Colonic mucosa (tissue), 4 donors: ENCODE measurements around the gene CGB3. TPM values are rescaled to one million over a fixed set of nuclear protein-coding genes. Genes with fewer than 3 reads are reported as not detected.
"Not testable (repeated sequence)": the region's sequence is repeated elsewhere in the genome, so short reads cannot be mapped to it uniquely, and the experiment has no call there.

Experiments used
- DNase-seq: peaks from one replicate; pipeline ENCODE4 v3.0.0-alpha.2; 2020
- H3K27ac ChIP-seq: fragments of 200-600 bp; one replicate; pipeline ENCODE4 v1.8.0; 2021
- H3K27me3 ChIP-seq: fragments of 200-600 bp; one replicate; pipeline ENCODE4 v1.8.0; 2021
- H3K36me3 ChIP-seq: fragments of 200-600 bp; one replicate; pipeline ENCODE4 v1.8.0; 2021
- H3K4me1 ChIP-seq: fragments of 200-600 bp; one replicate; pipeline ENCODE4 v1.8.0; 2021; ENCODE audit warnings: mild to moderate bottlenecking
- H3K4me3 ChIP-seq: fragments of 200-600 bp; one replicate; pipeline ENCODE4 v1.8.0; 2021
- H3K9ac ChIP-seq, 2 donors: one replicate each; pipeline ENCODE4 v1.7.0; 2013; ENCODE audit warnings: control low read depth in 2 of 2, low read depth in 2 of 2, low read length in 2 of 2
- H3K9me3 ChIP-seq: fragments of 200-600 bp; one replicate; pipeline ENCODE4 v1.8.0; 2021
- CTCF ChIP-seq: fragments of 200-600 bp; IDR thresholded peaks from one replicate; pipeline ENCODE4 v1.8.0; 2022; ENCODE audit warnings: antibody characterized with exemption, mild to moderate bottlenecking
- intact Hi-C: fragments of 100-400 bp; cut with DNase I; formaldehyde crosslinking; loops from one replicate; pipeline ENCODE4 v1.14.1; 2022
- total RNA-seq, 2 donors: library from RNA; stranded (reverse); fragmentation: NEBNext Ultra II Directional in 1 of 2; extraction: Animal tissue kit (Norgen Biotek cat#: 25700) in 1 of 2; gene quantifications; one replicate each; pipeline ENCODE4 v1.2.1, GENCODE V29; 2021
- donor health status: healthy.
- donor health status: DM: no; HTN: no; CAD: no.
- donor health status: DM: no; HTN: no; CAD: no.

The CGB3 gene
- total RNA-seq, 2 donors from 2014 or later = not detected

GRCh38 chr19:49042177-49042576 lies 18.0 kb upstream of the CGB3 start:
- no peaks in the 10 kb centered on the region for H3K9me3 ChIP-seq
- H3K27me3 ChIP-seq = no peaks in the 10 kb centered on the region
- H3K4me1 ChIP-seq = no peaks in the 10 kb centered on the region
- intact Hi-C loops = no loop called here
- DNase-seq = no peak
- no peak overlapping the region for H3K4me3 ChIP-seq
- H3K36me3 ChIP-seq = no peaks in the 10 kb centered on the region
- no peak for TF ChIP-seq CTCF
- no peak overlapping the region for H3K9ac ChIP-seq
- no peak overlapping the region for H3K27ac ChIP-seq

GRCh38 chr19:49039736-49040135 lies 15.6 kb upstream of the CGB3 start:
- H3K9me3 ChIP-seq, H3K27me3 ChIP-seq, H3K36me3 ChIP-seq, intact Hi-C loops, H3K4me1 ChIP-seq, DNase-seq, H3K9ac ChIP-seq, H3K27ac ChIP-seq, H3K4me3 ChIP-seq: not testable (repeated sequence)

- H3K27ac ChIP-seq, DNase-seq, H3K36me3 ChIP-seq, H3K9ac ChIP-seq, H3K9me3 ChIP-seq, H3K4me3 ChIP-seq, intact Hi-C loops, H3K4me1 ChIP-seq, H3K27me3 ChIP-seq: not testable (repeated sequence)
Observed at GRCh38 chr19:49038557-49039276, 14.6 kb upstream of the CGB3 start.

GRCh38 chr19:49038111-49038510 lies 14.0 kb upstream of the CGB3 start:
- H3K9me3 ChIP-seq, H3K27me3 ChIP-seq, H3K4me1 ChIP-seq, intact Hi-C loops, H3K36me3 ChIP-seq, H3K4me3 ChIP-seq, H3K27ac ChIP-seq, DNase-seq, H3K9ac ChIP-seq: not testable (repeated sequence)

GRCh38 chr19:49036815-49037214 lies 12.7 kb upstream of the CGB3 start, which contains the start of gene CGB1:
TSS of gene CGB1 (minus strand) at chr19:49036895. CDS start at chr19:49036711, 184 bp downstream.
- H3K36me3 ChIP-seq, H3K9ac ChIP-seq, intact Hi-C loops, H3K27me3 ChIP-seq, H3K4me1 ChIP-seq, H3K4me3 ChIP-seq, H3K9me3 ChIP-seq, H3K27ac ChIP-seq: not testable (repeated sequence)
- peak; percentile 26 for DNase-seq

- H3K4me3 ChIP-seq, H3K9me3 ChIP-seq, H3K4me1 ChIP-seq, intact Hi-C loops, H3K27ac ChIP-seq, H3K36me3 ChIP-seq, H3K9ac ChIP-seq, H3K27me3 ChIP-seq: not testable (repeated sequence)
- DNase-seq = peak; percentile 27
Observed at GRCh38 chr19:49031642-49032301, 7.6 kb upstream of the CGB3 start, which contains the start of gene CGB2. TSS of gene CGB2 (plus strand) at chr19:49031890. CDS start at chr19:49032096, 206 bp downstream.

GRCh38 chr19:49030323-49030722 lies 6.2 kb upstream of the CGB3 start:
- H3K9ac ChIP-seq, DNase-seq, intact Hi-C loops, H3K4me3 ChIP-seq, H3K4me1 ChIP-seq, H3K27me3 ChIP-seq, H3K36me3 ChIP-seq, H3K27ac ChIP-seq, H3K9me3 ChIP-seq: not testable (repeated sequence)

- not testable (repeated sequence) for H3K4me3 ChIP-seq
Observed at GRCh38 chr19:49029749-49030148, 5.6 kb upstream of the CGB3 start.

GRCh38 chr19:49028686-49029085 lies 4.6 kb upstream of the CGB3 start:
- H3K9ac ChIP-seq, DNase-seq, H3K27ac ChIP-seq, H3K4me3 ChIP-seq, H3K27me3 ChIP-seq, intact Hi-C loops, H3K9me3 ChIP-seq, H3K36me3 ChIP-seq, H3K4me1 ChIP-seq: not testable (repeated sequence)

More at GRCh38 chr19:49029749-49030148, 5.6 kb upstream of the CGB3 start:
- H3K4me1 ChIP-seq, H3K36me3 ChIP-seq, DNase-seq, intact Hi-C loops, H3K9ac ChIP-seq, H3K27me3 ChIP-seq, H3K27ac ChIP-seq, H3K9me3 ChIP-seq: not testable (repeated sequence)

- intact Hi-C loops, H3K4me3 ChIP-seq, H3K36me3 ChIP-seq, H3K27me3 ChIP-seq, H3K4me1 ChIP-seq, DNase-seq, H3K27ac ChIP-seq, H3K9me3 ChIP-seq, H3K9ac ChIP-seq: not testable (repeated sequence)
Observed at GRCh38 chr19:49025599-49025998, 1.5 kb upstream of the CGB3 start.

GRCh38 chr19:49025088-49025487 lies 955 bp upstream of the CGB3 start:
- H3K36me3 ChIP-seq, H3K4me3 ChIP-seq, H3K4me1 ChIP-seq, H3K9me3 ChIP-seq, H3K9ac ChIP-seq, intact Hi-C loops, H3K27ac ChIP-seq, DNase-seq, H3K27me3 ChIP-seq: not testable (repeated sequence)
